GM21825 (cell line): ENCODE results near the gene OPHN1.
"Not testable (repeated sequence)": the region's sequence is repeated elsewhere in the genome, so short reads cannot be mapped to it uniquely, and the experiment has no call there.

Source experiments
- ATAC-seq: cut with Tn5 transposase; IDR thresholded peaks from one replicate; pipeline ENCODE4 v1.9.1; 2021; ENCODE audit warnings: mild to moderate bottlenecking, moderate library complexity; ENCODE audit not compliant: unreplicated experiment

Gene OPHN1

GRCh38 chrX:68084765-68085164 lies 348.5 kb downstream of the OPHN1 start:
- no peak for ATAC-seq

GRCh38 chrX:68083510-68083909 lies 349.8 kb downstream of the OPHN1 start:
- ATAC-seq, result no peak

- no peak for ATAC-seq
Measured at GRCh38 chrX:68079961-68080360, 353.3 kb downstream of the OPHN1 start.

GRCh38 chrX:68078801-68079200 lies 354.5 kb downstream of the OPHN1 start:
- not testable (repeated sequence) for ATAC-seq

- ATAC-seq, result no peak
Measured at GRCh38 chrX:68077378-68077777, 355.9 kb downstream of the OPHN1 start.

- no peak for ATAC-seq
Measured at GRCh38 chrX:68072041-68072440, 361.3 kb downstream of the OPHN1 start.

GRCh38 chrX:68070119-68070518 lies 363.2 kb downstream of the OPHN1 start:
- not testable (repeated sequence) for ATAC-seq

GRCh38 chrX:68061206-68061535 lies 372.1 kb downstream of the OPHN1 start:
- no peak for ATAC-seq

- no peak for ATAC-seq
Measured at GRCh38 chrX:68060506-68061205, 372.6 kb downstream of the OPHN1 start.

- ATAC-seq, result no peak
Measured at GRCh38 chrX:68059469-68059868, 373.8 kb downstream of the OPHN1 start.

GRCh38 chrX:68049466-68049865 lies 383.8 kb downstream of the OPHN1 start:
- ATAC-seq, result no peak

- ATAC-seq, result no peak
Measured at GRCh38 chrX:68048774-68049173, 384.5 kb downstream of the OPHN1 start.

- no peak for ATAC-seq
Measured at GRCh38 chrX:68045008-68045577, 388.2 kb downstream of the OPHN1 start.

GRCh38 chrX:68043713-68044438 lies 389.4 kb downstream of the OPHN1 start:
- ATAC-seq, result no peak

- ATAC-seq, result no peak
Measured at GRCh38 chrX:68041110-68041509, 392.2 kb downstream of the OPHN1 start.

- peak; percentile 55 for ATAC-seq
Measured at GRCh38 chrX:68018248-68019203, 414.8 kb downstream of the OPHN1 start.

- ATAC-seq, result no peak
Measured at GRCh38 chrX:67998540-67998939, 434.8 kb downstream of the OPHN1 start.
